ENCODE results near the gene IFT27. TPM values are rescaled to one million over a fixed set of nuclear protein-coding genes. Genes with fewer than 3 reads are reported as not detected.

The IFT27 gene
- total and polyA plus RNA-seq, 2 experiments from 2014 or later: 28.5 to 63.5 TPM

GRCh38 chr22:36817525-36817848 is 41.6 kb upstream of the IFT27 start:
- Histone ChIP-seq H3K36me3 (ENCODE audit: insufficient read depth) (no peaks in the 10 kb centered on the region), H3K27me3 (ENCODE audit: insufficient read depth) (peaks cover 44% of the 10 kb centered on the region), H3K4me1 (ENCODE audit: insufficient read depth) (peaks cover 9% of the 10 kb centered on the region), H3K79me2 (replicated peaks; ENCODE audit: insufficient read depth) (no peaks in the 10 kb centered on the region), H3K9me2 (ENCODE audit: insufficient read depth) (no peaks in the 10 kb centered on the region), H3K27ac (ENCODE audit: low read depth) (no peak overlapping the region), H3F3A (replicated peaks; ENCODE audit: low read depth) (no peaks in the 10 kb centered on the region), H3K4me3 (peak overlapping the region; percentile 79), H2AFZ (peak overlapping the region; percentile 97), H3K4me2 (peak overlapping the region; percentile 96), H4K20me1 (replicated peaks; ENCODE audit: insufficient read depth) (no peaks in the 10 kb centered on the region)
- H3K27me3 Mint-ChIP-seq (ENCODE audit: insufficient read depth, low read depth, poor library complexity): peaks cover 51% of the 10 kb centered on the region
- no peaks in the 10 kb centered on the region for H3K9me3 Mint-ChIP-seq
- H3K36me3 Mint-ChIP-seq (ENCODE audit: low read depth): no peaks in the 10 kb centered on the region
- ATAC-seq (no peak), DNase-seq (ENCODE audit: low spot score) (peak; percentile 43)
- H3K4me1 Mint-ChIP-seq: peaks cover 29% of the 10 kb centered on the region
- no peak for TF ChIP-seq ZNF331 (CRISPR knock-in tag; IDR thresholded peaks at IDR 0.05; ENCODE audit: low read depth)
- H3K4me3 Mint-ChIP-seq: peak overlapping the region; percentile 70
- no peak overlapping the region for H3K27ac Mint-ChIP-seq

DNA sequence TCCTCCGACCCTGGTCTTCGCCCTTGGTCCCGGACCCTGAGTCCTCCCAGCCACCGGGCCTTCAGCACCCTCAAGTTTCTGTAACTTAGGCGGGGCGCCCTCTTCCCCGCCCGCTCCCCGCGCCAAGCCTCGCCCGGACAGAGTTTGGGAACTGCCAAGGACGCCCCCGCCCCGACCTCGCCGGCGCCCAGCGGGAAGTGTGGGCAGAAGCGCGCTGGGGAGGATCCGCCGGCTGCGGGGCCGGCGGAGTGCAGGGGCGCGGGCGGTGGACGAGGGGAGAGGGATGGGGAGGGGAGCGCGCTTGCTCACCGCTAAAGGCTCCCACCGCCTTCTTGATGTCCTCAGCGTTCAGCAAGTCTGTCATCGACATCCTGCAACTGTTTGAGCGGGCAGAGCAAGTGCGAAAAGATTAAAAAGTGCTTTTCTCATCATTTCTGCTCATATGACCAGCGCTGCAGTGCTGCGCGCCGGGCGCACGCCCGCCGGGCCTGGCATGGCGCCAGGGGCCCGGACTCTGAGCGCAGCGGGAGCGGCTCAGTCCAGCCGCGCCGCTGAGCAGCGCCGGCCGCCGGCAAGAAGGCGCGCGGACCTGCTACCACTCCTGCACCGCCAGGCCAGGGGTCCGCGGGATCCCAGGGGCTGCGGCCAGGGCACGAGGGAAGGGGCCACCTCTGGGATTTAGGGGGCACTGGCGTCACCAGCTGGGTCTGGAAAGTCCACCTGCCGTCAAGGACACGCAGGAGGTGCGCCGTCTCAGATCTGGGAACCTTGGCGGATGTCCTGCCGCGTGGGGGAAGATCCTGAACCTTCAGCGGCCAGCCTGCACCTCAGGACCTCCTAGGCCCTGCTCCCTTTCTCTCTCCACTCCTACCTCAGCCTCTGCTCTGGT is 41.0 kb upstream of the IFT27 start, which contains the start of gene PVALB:
Gene PVALB, minus strand, starts transcription at position 400 of the 889 bp plus-strand sequence. Its CDS starts 30 bp downstream, at position 370.
- Histone ChIP-seq H3K27me3 (ENCODE audit: insufficient read depth) (peaks cover 44% of the 10 kb centered on the region), H4K20me1 (replicated peaks; ENCODE audit: insufficient read depth) (no peaks in the 10 kb centered on the region), H3F3A (replicated peaks; ENCODE audit: low read depth) (no peaks in the 10 kb centered on the region), H3K79me2 (replicated peaks; ENCODE audit: insufficient read depth) (no peaks in the 10 kb centered on the region), H3K4me2 (peak within 1 kb of the TSS; percentile 96), H3K27ac (ENCODE audit: low read depth) (no peak within 1 kb of the TSS), H3K36me3 (ENCODE audit: insufficient read depth) (no peaks in the 10 kb centered on the region), H2AFZ (peak within 1 kb of the TSS; percentile 97), H3K4me3 (peak within 1 kb of the TSS; percentile 79), H3K9me2 (ENCODE audit: insufficient read depth) (no peaks in the 10 kb centered on the region), H3K4me1 (ENCODE audit: insufficient read depth) (peaks cover 6% of the 10 kb centered on the region; the same call in 1 of the 2 replicates)
- H3K36me3 Mint-ChIP-seq (ENCODE audit: low read depth): no peaks in the 10 kb centered on the region
- H3K9me3 Mint-ChIP-seq: no peaks in the 10 kb centered on the region
- H3K4me1 Mint-ChIP-seq: peaks cover 29% of the 10 kb centered on the region
- no peak within 1 kb of the TSS for H3K27ac Mint-ChIP-seq
- DNase-seq (ENCODE audit: low spot score) (peak; percentile 62), ATAC-seq (peak; percentile 74)
- peaks cover 51% of the 10 kb centered on the region for H3K27me3 Mint-ChIP-seq (ENCODE audit: insufficient read depth, low read depth, poor library complexity)
- peak within 1 kb of the TSS; percentile 70 for H3K4me3 Mint-ChIP-seq
- TF ChIP-seq REST (IDR thresholded peaks at IDR 0.05; ENCODE audit: unreplicated experiment) (no peak), JUNB (IDR thresholded peaks at IDR 0.05; ENCODE audit: unreplicated experiment) (no peak), NANOG (IDR thresholded peaks at IDR 0.05; ENCODE audit: borderline replicate concordance) (no peak), CTCF (conservative IDR thresholded peaks at IDR 0.05; ENCODE audit: low read depth in 2 of 2) (no peak), EZH2phosphoT487 (IDR thresholded peaks at IDR 0.05; ENCODE audit: unreplicated experiment) (no peak), STAT1 (IDR thresholded peaks at IDR 0.05; ENCODE audit: unreplicated experiment) (no peak), EZH2 (IDR thresholded peaks at IDR 0.05; ENCODE audit: low read depth, unreplicated experiment) (peak; percentile 29), ZNF462 (CRISPR knock-in tag; IDR thresholded peaks at IDR 0.05) (no peak)

Data from GM23338 (cell line).